DMS53 treated with DMSO at 0.1 percent for 48 hours (cell line): ENCODE results near the gene C2orf72.
"Not testable (repeated sequence)": the region's sequence is repeated elsewhere in the genome, so short reads cannot be mapped to it uniquely, and the experiment has no call there.

ENCODE experiments used
- DNase-seq: peaks from one replicate; lab custom pipeline; 2025; ENCODE audit not compliant: unreplicated experiment; lab: John Stamatoyannopoulos, UW

C2orf72 gene

GRCh38 chr2:231013820-231014219, 23.5 kb upstream of the C2orf72 start:
- no peak for DNase-seq

- DNase-seq: no peak
Observed at GRCh38 chr2:231015478-231015877, 21.8 kb upstream of the C2orf72 start.

GRCh38 chr2:231015926-231016325, 21.4 kb upstream of the C2orf72 start:
- DNase-seq: no peak

GRCh38 chr2:231016566-231017230, 20.6 kb upstream of the C2orf72 start:
- DNase-seq: no peak

GRCh38 chr2:231017231-231017598, 20.1 kb upstream of the C2orf72 start:
- no peak for DNase-seq

- no peak for DNase-seq
Observed at GRCh38 chr2:231018184-231018583, 19.1 kb upstream of the C2orf72 start.

- DNase-seq: not testable (repeated sequence)
Observed at GRCh38 chr2:231025059-231025458, 12.3 kb upstream of the C2orf72 start.

GRCh38 chr2:231028889-231029288, 8.4 kb upstream of the C2orf72 start:
- no peak for DNase-seq

- DNase-seq: no peak
Observed at GRCh38 chr2:231029563-231029962, 7.8 kb upstream of the C2orf72 start.

- DNase-seq: no peak
Observed at GRCh38 chr2:231030725-231031124, 6.6 kb upstream of the C2orf72 start.

- DNase-seq: no peak
Observed at GRCh38 chr2:231032575-231033140, 4.7 kb upstream of the C2orf72 start.

- no peak for DNase-seq
Observed at GRCh38 chr2:231033147-231034132, 3.9 kb upstream of the C2orf72 start.

- DNase-seq: no peak
Observed at GRCh38 chr2:231034291-231034882, 2.9 kb upstream of the C2orf72 start.

GRCh38 chr2:231036131-231036530, 1.2 kb upstream of the C2orf72 start:
- no peak for DNase-seq

GRCh38 chr2:231036578-231037106, 681 bp upstream of the C2orf72 start:
- DNase-seq: no peak

- DNase-seq: no peak
Observed at GRCh38 chr2:231037731-231038482, 584 bp downstream of the C2orf72 start.

- DNase-seq: no peak
Observed at GRCh38 chr2:231038483-231039293, 1.4 kb downstream of the C2orf72 start.

- no peak for DNase-seq
Observed at GRCh38 chr2:231039294-231039664, 2.0 kb downstream of the C2orf72 start.

GRCh38 chr2:231039821-231040364, 2.6 kb downstream of the C2orf72 start:
- DNase-seq: no peak
